Fibroblast of the conjunctiva (primary cell): ENCODE data around the gene GJA4.

ENCODE experiments used
- DNase-seq: peaks from one replicate; pipeline ENCODE4 v3.0.0-alpha.2; 2010; ENCODE audit warnings: low read depth

The GJA4 gene

DNA sequence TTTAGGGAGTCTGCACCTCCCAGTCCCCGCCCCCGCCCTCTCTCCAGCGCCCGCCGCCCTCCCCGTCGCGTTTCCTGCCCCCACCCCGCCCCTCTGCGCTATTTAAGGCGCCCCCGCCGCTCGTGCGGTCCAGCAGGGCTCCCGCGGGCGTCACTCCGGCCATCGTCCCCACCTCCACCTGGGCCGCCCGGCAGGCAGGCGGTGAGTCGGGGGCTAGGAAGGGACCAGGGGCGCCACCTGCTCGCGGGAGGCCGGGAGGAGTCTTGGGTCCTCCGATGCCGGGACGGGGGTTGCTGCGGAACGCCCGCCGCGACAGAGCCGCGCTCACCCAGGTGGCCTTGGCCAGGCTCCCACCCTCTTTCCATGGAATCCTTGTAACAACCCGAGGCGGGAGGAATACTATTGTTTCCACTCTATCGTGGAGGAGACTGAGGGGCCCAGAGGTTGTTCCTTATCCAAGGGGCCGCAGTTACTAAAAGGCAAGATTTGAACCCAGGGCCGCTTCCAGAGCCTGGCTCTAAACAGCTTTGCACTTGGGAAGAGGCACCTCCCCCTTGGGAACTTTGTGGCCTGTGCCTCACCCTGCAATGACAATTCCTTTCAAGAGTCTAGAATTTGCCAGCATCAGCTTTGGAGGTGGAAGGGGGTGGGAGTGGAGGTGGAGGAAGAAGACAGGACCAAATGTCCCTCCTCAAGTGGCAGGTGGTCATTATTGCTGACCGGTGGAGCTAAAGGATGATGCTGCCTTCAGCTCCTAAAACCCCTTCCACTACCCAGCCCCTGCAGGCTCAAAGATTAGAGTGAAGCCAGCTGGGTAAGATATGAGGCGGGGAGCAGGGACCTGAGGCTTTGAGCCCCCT, at the start of gene GJA4:
Gene GJA4, plus strand, starts transcription at position 132 of the 860 bp plus-strand sequence. CDS start 1,215 bp downstream, outside the sequence.
- DNase-seq, result no peak

DNA sequence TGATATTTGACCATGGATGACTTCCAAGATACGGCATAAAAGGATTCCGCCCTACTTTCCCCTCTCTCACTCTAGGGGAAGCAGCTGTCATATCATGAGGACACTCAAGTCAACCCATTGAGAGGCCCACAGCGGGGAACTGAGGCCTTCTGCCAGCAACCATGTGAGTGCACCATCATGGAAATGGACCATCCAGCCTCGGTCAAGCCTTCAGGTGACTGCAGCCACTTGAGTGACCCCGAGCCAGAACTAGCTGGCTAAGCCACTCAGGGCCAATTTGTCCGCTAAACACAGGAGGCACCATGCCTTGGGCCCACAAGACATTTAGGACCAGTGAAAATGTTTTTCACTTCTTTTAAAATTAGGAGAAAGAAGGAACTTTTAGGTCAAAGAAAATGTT, 49.0 kb upstream of the GJA4 start:
- DNase-seq, result no peak

DNA sequence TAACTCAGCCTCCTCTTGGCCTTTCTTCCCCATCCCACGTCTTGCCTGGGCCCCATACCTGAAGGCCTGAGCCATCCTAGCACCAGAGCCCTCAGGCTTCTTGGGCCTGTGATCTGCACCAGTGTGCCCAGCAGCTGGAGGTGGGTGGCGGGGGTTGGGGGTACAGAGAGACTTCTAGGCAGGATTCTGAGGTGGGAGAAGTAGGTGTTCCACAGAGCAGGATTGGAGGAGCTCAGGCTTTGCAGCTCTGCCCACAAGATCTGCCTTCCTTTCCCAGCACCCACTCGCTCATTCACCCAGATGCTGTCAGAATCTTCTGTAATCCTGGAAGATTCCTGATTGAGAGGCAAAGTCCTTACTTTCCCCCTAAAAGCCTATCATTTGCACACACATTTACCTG, 47.9 kb upstream of the GJA4 start:
- no peak for DNase-seq

DNA sequence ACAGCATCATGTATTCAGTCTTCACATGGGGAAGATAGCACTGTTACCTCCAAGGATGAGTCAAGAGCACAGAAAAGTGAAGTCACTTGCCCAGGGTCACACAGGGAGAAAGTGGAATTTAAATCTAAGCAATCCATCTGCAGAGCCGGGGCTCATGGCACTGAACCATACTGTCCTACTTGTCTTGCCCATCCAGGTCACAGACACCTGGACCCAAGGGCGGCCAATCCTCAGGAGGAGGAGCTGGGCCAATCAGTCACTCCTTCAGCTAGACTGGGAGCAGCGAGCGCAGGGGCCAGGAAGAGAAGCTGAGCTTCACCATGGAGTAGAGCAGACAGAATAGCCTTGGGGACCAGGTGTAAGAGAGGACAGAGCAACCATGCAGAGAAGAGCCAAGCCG, 47.1 kb upstream of the GJA4 start:
- no peak for DNase-seq

DNA sequence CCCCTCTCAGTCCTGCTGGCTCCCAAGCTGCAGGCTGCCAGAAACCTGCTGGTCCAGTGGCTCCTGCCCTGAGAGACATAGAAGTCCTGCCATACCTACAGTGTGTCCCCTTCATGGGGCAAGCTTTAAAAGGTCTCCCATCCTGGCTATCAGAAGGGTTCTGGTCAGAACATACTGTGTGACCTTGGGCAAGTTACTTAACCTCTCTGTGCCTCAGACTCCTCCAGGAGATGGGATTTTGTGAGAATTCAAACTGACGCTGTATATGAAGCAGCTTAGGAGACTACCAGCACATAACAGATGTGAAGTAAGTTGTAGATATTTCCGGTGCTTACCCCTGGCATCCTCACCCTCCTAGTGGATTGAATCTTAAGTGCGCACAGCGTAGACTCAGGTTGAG, 46.7 kb upstream of the GJA4 start:
- DNase-seq, result no peak

DNA sequence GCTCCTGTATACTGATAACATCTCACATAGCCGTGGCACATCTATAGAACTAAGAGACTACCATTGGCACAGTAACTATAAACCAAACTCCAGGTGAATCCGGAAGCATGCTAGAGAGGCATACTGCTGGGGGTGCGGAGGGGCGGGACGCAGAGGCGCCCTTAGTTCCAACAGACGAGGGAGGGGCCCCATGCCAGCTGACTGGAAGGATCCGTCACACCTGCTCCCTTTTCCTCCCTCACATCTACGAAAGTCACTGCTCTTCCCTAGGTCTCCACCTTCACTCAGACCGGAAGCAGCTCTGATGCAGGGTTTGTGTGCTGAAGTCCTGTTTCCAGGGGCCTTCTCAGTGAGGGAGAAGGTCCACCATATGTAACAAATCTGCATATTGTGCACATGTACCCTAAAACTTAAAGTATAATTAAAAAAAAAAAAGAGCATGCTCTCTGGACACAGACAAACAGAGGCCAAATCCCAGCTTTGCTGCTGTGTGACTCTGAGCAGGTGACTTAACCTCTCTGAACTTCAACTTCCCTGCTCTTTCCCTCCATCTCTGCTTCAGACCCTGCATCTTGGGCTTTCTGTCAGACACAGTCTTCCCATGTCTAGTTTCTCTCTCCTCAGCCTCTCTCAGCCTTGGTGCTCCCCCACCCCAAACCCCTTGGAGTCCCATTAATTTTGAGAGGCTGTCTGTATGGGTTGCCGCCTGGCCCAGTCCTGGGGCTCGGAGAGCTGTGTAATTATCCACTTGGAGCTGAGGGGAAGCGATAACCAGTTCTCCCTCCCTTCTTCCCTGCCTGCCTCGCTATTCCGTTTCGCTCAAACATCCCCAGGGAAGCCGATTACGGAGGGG, 45.8 kb upstream of the GJA4 start:
- no peak for DNase-seq

DNA sequence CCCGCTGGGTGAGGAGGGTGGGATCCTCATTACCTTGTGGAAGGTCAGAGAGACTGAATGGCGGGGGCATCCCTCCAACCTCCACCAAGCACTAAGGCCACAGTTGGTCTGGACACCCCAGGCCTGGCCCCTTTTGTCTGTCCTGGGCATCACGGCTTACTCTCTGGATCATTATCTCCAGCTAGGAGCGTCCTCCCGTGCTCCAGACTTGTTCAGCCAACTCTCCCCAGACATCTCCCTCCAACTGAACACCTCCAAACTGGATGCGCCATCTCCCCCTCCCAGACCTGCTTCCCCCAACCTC, 45.2 kb upstream of the GJA4 start:
- no peak for DNase-seq

DNA sequence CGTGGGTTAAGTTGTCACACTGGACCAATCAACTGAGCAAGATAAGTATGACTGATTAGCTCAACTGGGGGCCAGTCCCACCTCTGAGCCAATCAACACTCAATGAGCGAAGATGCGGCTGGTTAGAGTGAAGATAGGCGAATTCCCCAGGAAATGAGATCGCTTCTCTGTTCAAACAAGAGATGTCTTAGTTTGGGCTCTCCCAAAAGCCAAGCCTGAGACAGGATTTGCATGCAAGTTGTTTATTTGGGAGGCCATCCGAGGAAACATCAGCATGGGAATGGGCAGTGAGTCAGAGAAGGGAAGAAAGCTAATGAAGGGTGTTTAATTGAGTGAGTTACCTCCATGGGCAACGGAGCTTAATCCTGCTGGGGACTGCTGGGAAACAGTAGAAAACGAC, 42.8 kb upstream of the GJA4 start:
- DNase-seq, result no peak

DNA sequence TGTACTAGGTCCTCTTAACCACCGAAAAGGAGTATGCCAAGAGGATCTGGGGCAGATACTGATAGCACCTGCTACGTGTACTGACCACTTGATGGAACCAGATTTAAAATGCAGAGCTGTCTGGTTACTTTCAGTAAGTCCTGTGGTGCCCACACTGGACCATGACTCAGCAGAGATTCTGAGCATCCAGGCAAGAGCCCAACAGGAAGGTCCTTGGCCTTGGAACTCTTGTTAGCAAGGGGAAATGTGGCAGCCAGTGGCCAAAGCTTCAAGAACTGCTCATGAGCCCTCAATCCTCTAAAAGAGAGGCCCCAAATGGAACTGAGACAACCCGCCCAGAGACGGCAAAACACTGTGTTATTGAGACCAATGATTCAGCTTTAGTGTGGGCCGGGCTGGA, 42.2 kb upstream of the GJA4 start:
- no peak for DNase-seq

DNA sequence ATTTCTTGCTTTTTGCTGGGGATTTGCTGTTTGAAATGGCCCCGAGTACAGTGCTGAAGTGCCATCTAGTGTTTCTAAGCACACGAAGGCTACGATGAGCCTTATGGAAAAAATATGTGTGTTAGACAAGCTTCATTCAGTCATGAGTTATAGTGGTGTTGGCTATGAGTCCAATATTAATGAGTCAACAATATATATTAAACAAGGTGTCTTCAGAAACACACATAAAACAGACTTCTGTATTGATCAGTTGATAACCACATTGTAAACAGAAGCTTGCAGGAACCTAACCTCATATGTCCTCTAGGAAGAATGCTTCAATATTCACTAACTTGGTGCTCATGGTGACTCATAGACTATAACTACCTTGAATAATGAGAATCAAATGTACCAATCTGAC, 39.6 kb upstream of the GJA4 start:
- no peak for DNase-seq

DNA sequence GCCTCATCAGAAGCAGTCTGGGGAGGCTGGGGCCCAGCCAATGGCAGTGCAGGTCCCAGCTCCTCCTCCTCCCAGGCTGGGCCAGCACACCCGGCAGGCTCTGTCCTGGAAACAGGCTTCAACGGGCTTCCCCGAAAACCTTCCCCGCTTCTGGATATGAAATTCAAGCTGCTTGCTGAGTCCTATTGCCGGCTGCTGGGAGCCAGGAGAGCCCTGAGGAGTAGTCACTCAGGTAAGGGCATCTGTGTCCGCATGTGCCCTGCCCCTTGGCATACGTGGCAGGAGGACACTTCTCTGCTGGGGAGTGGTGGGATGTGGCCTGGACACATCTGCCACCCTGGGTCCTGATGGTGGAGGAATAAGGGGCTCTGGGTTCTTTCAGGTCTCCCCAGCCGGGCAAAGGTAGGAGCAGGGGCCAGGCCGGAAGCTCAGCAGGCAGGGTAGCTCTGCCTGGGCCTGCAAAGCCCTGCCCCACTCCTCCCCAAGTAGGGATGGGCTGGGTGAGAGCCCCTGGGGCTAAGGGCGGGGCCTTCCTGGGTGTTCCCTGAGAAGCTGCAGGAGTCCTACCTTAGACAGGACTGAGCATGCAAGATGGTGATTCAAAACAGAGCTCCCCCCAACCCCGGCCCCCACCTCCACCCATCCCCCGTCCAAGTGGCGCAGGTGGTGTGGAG, 37.7 kb upstream of the GJA4 start, which contains the start of gene GJB5:
Gene GJB5, plus strand, starts transcription at position 84 of the 674 bp plus-strand sequence. CDS start 2,284 bp downstream, outside the sequence.
- DNase-seq, result no peak

DNA sequence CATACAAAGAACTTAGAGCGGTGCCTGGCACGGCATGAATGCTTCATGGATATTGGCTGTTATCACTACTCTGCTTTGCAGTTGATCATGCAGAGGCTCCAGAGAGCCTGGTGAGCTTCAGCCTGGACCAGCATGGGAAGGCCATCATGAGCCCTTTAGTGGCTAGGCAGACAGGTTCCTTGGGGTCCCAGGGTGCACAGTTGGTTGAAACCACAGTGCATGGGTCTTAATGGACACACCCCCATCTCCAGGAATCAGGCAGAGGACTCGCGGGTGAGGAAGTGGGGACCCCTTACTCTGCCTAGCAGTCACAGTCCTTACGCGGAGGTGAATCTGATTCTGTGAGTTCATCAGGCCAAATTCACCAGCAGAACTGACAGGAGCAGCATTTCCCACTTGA, 36.8 kb upstream of the GJA4 start:
- DNase-seq, result no peak

DNA sequence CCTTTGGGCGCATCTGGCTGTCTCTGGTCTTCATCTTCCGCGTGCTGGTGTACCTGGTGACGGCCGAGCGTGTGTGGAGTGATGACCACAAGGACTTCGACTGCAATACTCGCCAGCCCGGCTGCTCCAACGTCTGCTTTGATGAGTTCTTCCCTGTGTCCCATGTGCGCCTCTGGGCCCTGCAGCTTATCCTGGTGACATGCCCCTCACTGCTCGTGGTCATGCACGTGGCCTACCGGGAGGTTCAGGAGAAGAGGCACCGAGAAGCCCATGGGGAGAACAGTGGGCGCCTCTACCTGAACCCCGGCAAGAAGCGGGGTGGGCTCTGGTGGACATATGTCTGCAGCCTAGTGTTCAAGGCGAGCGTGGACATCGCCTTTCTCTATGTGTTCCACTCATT, 35.4 kb upstream of the GJA4 start:
- no peak for DNase-seq

DNA sequence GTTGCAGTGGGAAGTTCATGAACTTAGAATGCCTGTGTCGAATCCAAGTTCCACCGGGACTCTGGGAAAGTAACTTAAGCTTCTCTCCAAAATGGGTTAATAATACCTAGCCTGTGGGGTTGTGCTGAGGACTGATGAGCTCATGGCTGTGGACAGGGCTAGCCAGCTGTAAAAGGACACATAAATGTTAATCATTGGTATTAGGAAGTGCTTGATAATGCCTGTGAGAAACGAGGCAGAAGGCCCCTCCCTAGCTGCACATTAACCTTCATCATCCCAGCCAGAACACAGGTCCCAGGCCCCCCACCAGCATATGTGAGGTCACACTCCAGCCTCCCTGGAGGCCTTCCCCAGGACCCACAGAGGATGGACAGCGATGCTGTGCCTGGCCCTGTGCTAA, 34.0 kb upstream of the GJA4 start:
- no peak for DNase-seq

DNA sequence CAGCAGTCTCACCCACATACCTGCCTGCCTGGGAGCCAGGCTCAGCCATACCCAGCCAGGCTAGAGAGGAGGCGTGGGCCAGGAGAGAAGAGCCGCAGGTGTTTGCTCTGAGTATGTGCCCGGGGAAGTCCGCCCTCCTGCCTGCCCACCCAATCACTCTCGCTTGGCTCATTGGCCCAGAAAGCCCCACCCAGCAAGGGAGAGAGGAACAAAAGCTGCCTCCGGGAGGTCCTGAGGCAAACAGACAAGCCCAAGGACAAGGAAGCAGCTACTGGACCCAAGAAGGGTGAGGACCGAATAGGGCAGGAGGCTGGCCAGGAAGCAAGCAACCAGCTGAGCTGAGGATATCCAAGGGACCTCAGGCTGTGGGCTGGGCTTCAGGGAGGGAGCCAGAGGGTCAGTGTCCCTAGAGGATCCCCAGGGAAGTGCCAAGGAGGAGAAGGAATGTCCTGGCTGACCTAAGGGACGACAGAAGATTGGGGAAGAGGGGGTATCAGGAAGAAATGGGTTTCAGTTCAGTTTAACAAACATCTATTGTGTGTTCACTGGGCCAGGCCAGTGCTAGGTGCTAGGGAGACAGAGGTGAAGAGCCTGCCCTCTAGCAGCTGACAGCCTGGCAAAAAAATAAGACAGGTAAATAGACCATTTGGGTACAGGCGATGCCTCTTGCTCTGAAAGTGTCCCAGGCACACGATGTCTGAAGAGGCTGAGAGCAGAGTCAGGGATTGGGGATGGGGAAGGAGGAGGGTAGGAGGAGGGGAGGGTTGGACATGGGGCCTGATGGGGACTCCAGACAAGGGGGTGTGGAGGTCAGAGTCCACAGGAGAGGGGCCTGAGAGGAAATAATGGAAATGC, 33.1 kb upstream of the GJA4 start, which contains the start of gene GJB4:
Gene GJB4, plus strand, starts transcription at position 238 of the 855 bp plus-strand sequence. CDS start 1,515 bp downstream, outside the sequence.
- DNase-seq, result no peak

DNA sequence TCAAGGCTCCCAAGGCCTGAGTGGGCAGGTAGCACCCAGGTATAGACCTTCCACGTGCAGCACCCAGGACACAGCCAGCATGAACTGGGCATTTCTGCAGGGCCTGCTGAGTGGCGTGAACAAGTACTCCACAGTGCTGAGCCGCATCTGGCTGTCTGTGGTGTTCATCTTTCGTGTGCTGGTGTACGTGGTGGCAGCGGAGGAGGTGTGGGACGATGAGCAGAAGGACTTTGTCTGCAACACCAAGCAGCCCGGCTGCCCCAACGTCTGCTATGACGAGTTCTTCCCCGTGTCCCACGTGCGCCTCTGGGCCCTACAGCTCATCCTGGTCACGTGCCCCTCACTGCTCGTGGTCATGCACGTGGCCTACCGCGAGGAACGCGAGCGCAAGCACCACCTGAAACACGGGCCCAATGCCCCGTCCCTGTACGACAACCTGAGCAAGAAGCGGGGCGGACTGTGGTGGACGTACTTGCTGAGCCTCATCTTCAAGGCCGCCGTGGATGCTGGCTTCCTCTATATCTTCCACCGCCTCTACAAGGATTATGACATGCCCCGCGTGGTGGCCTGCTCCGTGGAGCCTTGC, 31.5 kb upstream of the GJA4 start:
- no peak for DNase-seq

DNA sequence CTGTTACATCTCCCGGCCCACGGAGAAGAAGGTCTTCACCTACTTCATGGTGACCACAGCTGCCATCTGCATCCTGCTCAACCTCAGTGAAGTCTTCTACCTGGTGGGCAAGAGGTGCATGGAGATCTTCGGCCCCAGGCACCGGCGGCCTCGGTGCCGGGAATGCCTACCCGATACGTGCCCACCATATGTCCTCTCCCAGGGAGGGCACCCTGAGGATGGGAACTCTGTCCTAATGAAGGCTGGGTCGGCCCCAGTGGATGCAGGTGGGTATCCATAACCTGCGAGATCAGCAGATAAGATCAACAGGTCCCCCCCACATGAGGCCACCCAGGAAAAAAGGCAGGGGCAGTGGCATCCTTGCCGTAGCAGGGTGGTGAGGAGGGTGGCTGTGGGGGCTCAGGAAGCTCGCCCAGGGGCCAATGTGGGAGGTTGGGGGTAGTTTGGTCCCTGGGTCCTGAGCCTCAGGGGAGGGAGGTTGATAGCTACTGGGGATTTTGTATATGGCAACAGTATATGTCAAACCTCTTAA, 31.0 kb upstream of the GJA4 start:
- no peak for DNase-seq

DNA sequence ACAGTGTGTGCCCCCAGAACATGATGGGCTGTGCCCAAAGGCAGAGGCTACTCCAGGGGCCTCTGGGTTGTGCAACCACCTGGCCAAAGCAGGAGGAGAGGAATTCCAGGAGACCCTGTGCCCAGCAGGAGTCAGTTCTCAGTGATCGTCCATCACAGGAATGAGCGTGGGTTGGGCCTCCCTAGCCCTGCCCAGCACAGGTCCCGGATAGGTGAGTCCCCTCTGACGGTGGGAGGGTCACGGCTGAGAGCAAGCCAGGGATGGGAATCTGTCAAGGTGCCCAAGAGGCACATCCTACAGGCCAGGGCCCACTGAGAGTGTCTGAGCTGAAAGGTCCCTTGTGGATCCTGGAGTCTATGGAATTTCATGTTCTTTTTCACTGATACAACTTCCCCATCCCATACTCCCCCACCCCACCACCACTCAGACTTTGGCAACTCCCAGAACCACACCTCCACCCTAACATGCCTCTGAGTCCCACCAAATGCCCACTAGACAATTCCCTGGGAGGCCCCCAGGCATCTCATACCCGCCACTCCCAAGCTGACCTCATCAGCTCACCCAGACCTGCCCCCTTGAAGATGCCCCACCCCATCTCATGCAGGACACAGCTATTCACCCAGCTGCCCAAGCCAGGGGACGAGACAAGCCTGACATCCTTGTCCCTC, 30.2 kb upstream of the GJA4 start:
- no peak for DNase-seq

DNA sequence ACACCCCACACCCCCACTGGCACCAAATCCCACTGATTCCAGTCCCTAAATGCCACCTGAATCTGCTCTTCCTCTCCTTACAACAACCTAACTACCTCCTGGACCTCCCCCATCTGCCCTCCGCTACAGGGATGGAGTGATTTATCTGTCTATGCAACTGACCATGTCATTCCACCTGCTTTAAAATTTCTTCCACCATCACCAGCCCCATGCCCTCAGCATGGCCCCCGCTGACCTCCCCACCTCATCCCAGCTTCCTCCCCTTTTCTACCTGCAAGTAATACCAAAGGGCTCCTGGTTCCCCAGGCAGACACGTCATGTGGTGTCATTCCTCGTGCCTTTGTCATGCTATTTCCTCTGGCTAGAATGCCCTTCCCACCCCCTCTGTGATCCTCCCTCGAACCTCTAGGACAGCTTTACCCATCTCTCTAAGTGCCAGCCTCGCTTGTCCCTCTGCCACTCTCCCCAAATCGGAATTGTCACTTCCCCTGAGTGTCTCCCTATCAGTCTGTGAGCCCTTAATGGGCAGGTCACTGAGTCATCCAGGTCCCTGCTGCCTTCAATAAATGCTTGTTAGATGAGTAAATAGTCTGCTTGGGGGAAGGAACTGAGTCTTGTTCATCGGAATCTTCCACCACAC, 29.5 kb upstream of the GJA4 start:
- no peak for DNase-seq

DNA sequence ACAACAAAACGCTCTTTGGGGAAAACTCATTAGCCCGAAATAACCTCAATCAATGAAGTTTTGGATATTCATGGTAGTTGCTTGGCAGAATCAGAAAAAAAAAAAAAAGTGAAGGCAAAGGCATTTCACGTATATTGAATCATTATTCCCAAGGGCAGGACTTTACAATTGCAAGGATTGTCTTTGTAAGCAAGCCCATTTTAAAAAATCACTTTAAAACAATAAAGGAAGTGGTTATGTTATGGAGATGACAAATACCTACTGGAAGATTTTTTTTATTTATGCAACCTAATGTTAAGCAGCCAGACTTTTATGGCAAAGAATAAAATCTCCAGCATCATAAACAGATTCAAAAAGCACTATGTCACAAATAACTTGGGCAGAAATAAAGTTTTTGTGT, 23.9 kb upstream of the GJA4 start:
- no peak for DNase-seq
